Endothelial cell of umbilical vein (primary cell): ENCODE data around the gene BCL7A. TPM values are rescaled to one million over a fixed set of nuclear protein-coding genes. Genes with fewer than 3 reads are reported as not detected.

Source experiments
- BruUV-seq: library from RNA; stranded (reverse); fragments of 400-500 nt; replicated peaks from 2 replicates; lab custom pipeline; 2021; lab: Mats Ljungman, UMichigan
- CTCF ChIA-PET: fragments of 300-600, 350-600 bp; sonication (Branson Sonifier 250); formaldehyde crosslinking; loops from one replicate; lab custom pipeline; 2021; ENCODE audit warnings: antibody characterized with exemption, inconsistent platforms; lab: Charles Lee
- POLR2A ChIA-PET: fragments of 300-600, 350-600 bp; sonication (Branson Sonifier 250); formaldehyde crosslinking; loops from one replicate; lab custom pipeline; 2021; ENCODE audit warnings: antibody characterized with exemption, inconsistent platforms; lab: Charles Lee
- DNase-seq: peaks from one replicate; pipeline ENCODE4 v3.0.0-alpha.2; 2011; ENCODE audit warnings: low read depth, low spot score
- FAIRE-seq: peaks from 2 replicates; lab custom pipeline; 2011; peaks lifted over from hg19 to GRCh38; lab: Jason Lieb, UNC
- H2AFZ ChIP-seq: 2 replicates; pipeline ENCODE4 v1.6.0; 2012; ENCODE audit warnings: low read depth, low read length, control low read depth, inconsistent platforms
- H3K27ac ChIP-seq: 2 replicates; pipeline ENCODE4 v1.5.1; 2011; ENCODE audit warnings: low read depth, mild to moderate bottlenecking, control low read depth, low read length, moderate library complexity; ENCODE audit not compliant: insufficient read depth
- H3K27me3 ChIP-seq, 2 experiments: 2 replicates each; pipeline versions ENCODE4 v1.6.0 to v1.6.1; 2011; ENCODE audit warnings: low read length in 2 of 2, mixed read lengths in 1 of 2; ENCODE audit not compliant: control insufficient read depth in 2 of 2, insufficient read depth in 2 of 2
- H3K36me3 ChIP-seq, 2 experiments: 2 replicates in 1 of 2; 3 replicates in 1 of 2; pipeline ENCODE4 v1.5.1; 2011; ENCODE audit warnings: low read length in 2 of 2, mild to moderate bottlenecking in 1 of 2, moderate library complexity in 1 of 2; ENCODE audit not compliant: control insufficient read depth in 2 of 2, insufficient read depth in 2 of 2; ENCODE audit errors: extremely low read depth in 1 of 2
- H3K4me1 ChIP-seq: 3 replicates; pipeline ENCODE4 v1.5.1; 2011; ENCODE audit warnings: mild to moderate bottlenecking, low read length; ENCODE audit not compliant: control insufficient read depth, insufficient read depth; ENCODE audit errors: extremely low read depth
- H3K4me2 ChIP-seq: 2 replicates; pipeline ENCODE4 v1.6.1; 2011; ENCODE audit warnings: low read length, control low read depth, mixed read lengths; ENCODE audit not compliant: insufficient read depth
- H3K4me3 ChIP-seq, 3 experiments: fragments of 200-600 bp in 1 of 3; sonication (generic), shearing (Covaris generic) in 1 of 3; replicated peaks in 1 of 3; 2 replicates each; pipeline ENCODE4 v1.5.1; 2011 to 2016; ENCODE audit warnings: control low read depth in 3 of 3, low read length in 3 of 3, mild to moderate bottlenecking in 2 of 3, inconsistent platforms in 1 of 3, low read depth in 1 of 3, moderate library complexity in 1 of 3; ENCODE audit not compliant: insufficient read depth in 1 of 3
- H3K79me2 ChIP-seq: 2 replicates; pipeline ENCODE4 v1.6.0; 2012; ENCODE audit warnings: low read length, inconsistent platforms; ENCODE audit not compliant: control insufficient read depth, insufficient read depth
- H3K9ac ChIP-seq: replicated peaks from 2 replicates; pipeline ENCODE3; 2011; ENCODE audit warnings: low read length, control low read depth; ENCODE audit not compliant: insufficient read depth; ENCODE audit errors: extremely low read depth
- H3K9me1 ChIP-seq: replicated peaks from 3 replicates; pipeline ENCODE4 v1.6.0; 2011; ENCODE audit warnings: mild to moderate bottlenecking, low read length; ENCODE audit not compliant: control insufficient read depth, insufficient read depth; ENCODE audit errors: extremely low read depth
- H3K9me3 ChIP-seq: replicated peaks from 2 replicates; pipeline ENCODE4 v1.5.1; 2012; ENCODE audit warnings: low read length, inconsistent platforms; ENCODE audit not compliant: control insufficient read depth, insufficient read depth
- H4K20me1 ChIP-seq: replicated peaks from 2 replicates; pipeline ENCODE3; 2011; ENCODE audit warnings: mild to moderate bottlenecking, low read length; ENCODE audit not compliant: control insufficient read depth, insufficient read depth; ENCODE audit errors: extremely low read depth
- EZH2 ChIP-seq: IDR thresholded peaks from 2 replicates; pipeline ENCODE4 v1.6.1; 2012; ENCODE audit warnings: borderline replicate concordance, low read depth, mild to moderate bottlenecking, moderate library complexity, low read length, inconsistent platforms; ENCODE audit not compliant: severe bottlenecking
- FOS ChIP-seq: IDR thresholded peaks from 2 replicates; pipeline ENCODE4 v1.6.1; 2011; ENCODE audit warnings: mild to moderate bottlenecking, low read length, moderate library complexity, borderline replicate concordance; ENCODE audit not compliant: insufficient read depth
- GATA2 ChIP-seq: IDR thresholded peaks from 2 replicates; pipeline ENCODE4 v1.7.0; 2011; ENCODE audit warnings: low read depth, mild to moderate bottlenecking, moderate library complexity, mixed read lengths, low read length; ENCODE audit not compliant: insufficient read length, insufficient read depth
- JUN ChIP-seq: IDR thresholded peaks from 2 replicates; pipeline ENCODE4 v1.6.1; 2011; ENCODE audit warnings: borderline replicate concordance, low read depth; ENCODE audit not compliant: insufficient read length, insufficient read depth
- MAX ChIP-seq: IDR thresholded peaks from 2 replicates; pipeline ENCODE4 v1.6.1; 2011; ENCODE audit not compliant: insufficient read depth, insufficient read length
- MYC ChIP-seq: IDR thresholded peaks from one replicate; pipeline ENCODE4 v1.6.1; 2011; ENCODE audit warnings: mild to moderate bottlenecking, low read depth, low read length
- POLR2A ChIP-seq: IDR thresholded peaks from 2 replicates; pipeline ENCODE4 v1.6.1; 2012; ENCODE audit warnings: low read depth, mild to moderate bottlenecking, control low read depth, low read length
- POLR2AphosphoS5 ChIP-seq: IDR thresholded peaks from 2 replicates; pipeline ENCODE4 v1.6.1; 2012; ENCODE audit warnings: low read depth, mild to moderate bottlenecking, control low read depth, low read length, moderate library complexity; ENCODE audit not compliant: insufficient read depth
- dilution Hi-C: fragments of 300-500 bp; cut with MboI; formaldehyde crosslinking; loops from one replicate; pipeline ENCODE4 v1.15.0; 2019; ENCODE audit warnings: low sequenced_read_pairs; ENCODE audit not compliant: extremely low pct_ligation_motif_present
- intact Hi-C: fragments of 100-400 bp; cut with micrococcal nuclease; formaldehyde crosslinking; loops from one replicate; pipeline ENCODE4 v1.10.0; 2022
- polyA plus RNA-seq, 4 experiments: library from polyadenylated mRNA; depleted of rRNA in 3 of 4; stranded (reverse) in 3 of 4; unstranded in 1 of 4; fragments of >200 nt; gene quantifications; 2 replicates each; pipeline versions ENCODE4 v1.2.1 to v1.2.3, GENCODE V29; 2011 to 2012; ENCODE audit warnings: missing spikeins in 1 of 4
- total RNA-seq: library from RNA; stranded (reverse); gene quantifications from 2 replicates; pipeline ENCODE4 v1.2.3, GENCODE V29; 2021
- TF ChIP-seq, protein P1 (sequence below), 2 donors: IDR thresholded peaks; 1 replicate in 1 of 2; 2 replicates in 1 of 2; pipeline ENCODE4 v1.5.1; 2011; ENCODE audit warnings: low read length in 2 of 2, mild to moderate bottlenecking in 2 of 2, moderate library complexity in 2 of 2, control low read depth in 1 of 2, inconsistent platforms in 1 of 2, low read depth in 1 of 2; ENCODE audit not compliant: insufficient read depth in 1 of 2; ENCODE audit errors: extremely low read depth in 1 of 2

Gene BCL7A
- total and polyA plus RNA-seq, 2 donors (not counting 3 experiments of a cell fraction or from before 2014, with no cell fraction given) = 9.7 to 11.1 TPM

DNA sequence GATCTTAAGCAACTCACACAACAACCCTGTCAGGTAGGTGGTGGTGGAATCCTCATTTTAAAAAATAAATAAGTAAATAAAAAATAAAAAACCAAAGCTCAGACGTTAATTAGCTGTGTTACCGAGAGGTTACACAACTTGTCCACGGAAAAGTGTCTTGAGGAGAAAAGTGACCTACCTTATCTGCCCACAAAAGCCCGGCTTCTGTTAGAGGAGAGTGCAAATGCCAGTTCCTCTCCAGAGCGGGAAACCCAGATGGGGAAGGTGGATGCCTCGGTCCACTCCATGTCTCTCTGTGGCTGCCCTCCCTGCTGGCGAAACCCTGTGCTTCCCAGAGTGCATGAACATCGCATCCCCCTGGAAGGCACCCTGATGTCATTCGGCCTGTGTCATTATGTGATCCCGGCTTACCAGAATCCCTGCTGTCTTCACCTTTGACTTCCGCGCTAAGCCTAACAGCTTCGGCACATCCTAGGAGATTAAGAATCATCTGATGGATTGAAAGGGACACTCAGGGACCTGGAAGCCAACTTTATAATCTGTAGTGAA lies 63.2 kb downstream of the BCL7A start:
- dilution Hi-C loops (no loop called here), intact Hi-C loops (no loop called here)
- no peaks in the 10 kb centered on the region for H3K9me3 ChIP-seq
- no peak for DNase-seq
- peaks cover 2 to 16% of the 10 kb centered on the region in 2 experiments for H3K36me3 ChIP-seq
- no peak overlapping the region for H3K27ac ChIP-seq
- FAIRE-seq = no peak
- no TSS peak for BruUV-seq
- H4K20me1 ChIP-seq = no peaks in the 10 kb centered on the region
- H3K9me1 ChIP-seq = no peaks in the 10 kb centered on the region
- no peaks in the 10 kb centered on the region for H3K27me3 ChIP-seq
- CTCF ChIA-PET = no interaction called here
- H3K9ac ChIP-seq = no peak overlapping the region
- H3K4me3 ChIP-seq = no peak overlapping the region
- peaks cover 40% of the 10 kb centered on the region for H3K4me1 ChIP-seq
- no peak for TF ChIP-seq POLR2A
- TF ChIP-seq GATA2 = no peak
- no peak for TF ChIP-seq POLR2AphosphoS5
- TF ChIP-seq MAX = no peak
- POLR2A ChIA-PET = interaction anchor here (0.6 kb wide), 1 partner anchor 92 kb away, joined by 4 read pairs; no protein-coding TSS in a partner anchor
- peaks cover 85% of the 10 kb centered on the region for H3K79me2 ChIP-seq
- H2AFZ ChIP-seq = no peak overlapping the region
- no peak overlapping the region for H3K4me2 ChIP-seq

DNA sequence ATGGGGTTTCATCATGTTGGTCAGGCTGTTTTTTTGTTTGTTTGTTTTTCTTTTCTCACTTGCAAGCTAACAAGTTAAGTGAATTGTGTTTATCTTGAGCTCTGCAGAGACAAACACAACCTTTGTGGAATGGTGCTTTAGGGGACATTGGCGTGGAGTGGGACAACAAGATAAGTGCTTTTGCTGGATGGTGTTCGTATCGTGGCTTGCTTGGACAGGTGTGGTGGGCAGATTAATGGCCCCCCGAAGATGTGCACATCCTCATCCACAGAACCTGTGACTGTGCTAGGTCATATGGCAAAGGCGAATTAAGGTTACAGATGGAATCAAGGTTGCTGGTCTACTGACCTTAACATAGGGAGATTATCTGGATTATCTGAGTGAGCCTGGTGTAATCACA lies 63.9 kb downstream of the BCL7A start:
- no peak overlapping the region for H2AFZ ChIP-seq
- TF ChIP-seq EZH2 (no peak), FOS (no peak), POLR2AphosphoS5 (no peak), POLR2A (no peak), JUN (no peak), MYC (no peak), MAX (no peak)
- TF ChIP-seq, protein P1, sequence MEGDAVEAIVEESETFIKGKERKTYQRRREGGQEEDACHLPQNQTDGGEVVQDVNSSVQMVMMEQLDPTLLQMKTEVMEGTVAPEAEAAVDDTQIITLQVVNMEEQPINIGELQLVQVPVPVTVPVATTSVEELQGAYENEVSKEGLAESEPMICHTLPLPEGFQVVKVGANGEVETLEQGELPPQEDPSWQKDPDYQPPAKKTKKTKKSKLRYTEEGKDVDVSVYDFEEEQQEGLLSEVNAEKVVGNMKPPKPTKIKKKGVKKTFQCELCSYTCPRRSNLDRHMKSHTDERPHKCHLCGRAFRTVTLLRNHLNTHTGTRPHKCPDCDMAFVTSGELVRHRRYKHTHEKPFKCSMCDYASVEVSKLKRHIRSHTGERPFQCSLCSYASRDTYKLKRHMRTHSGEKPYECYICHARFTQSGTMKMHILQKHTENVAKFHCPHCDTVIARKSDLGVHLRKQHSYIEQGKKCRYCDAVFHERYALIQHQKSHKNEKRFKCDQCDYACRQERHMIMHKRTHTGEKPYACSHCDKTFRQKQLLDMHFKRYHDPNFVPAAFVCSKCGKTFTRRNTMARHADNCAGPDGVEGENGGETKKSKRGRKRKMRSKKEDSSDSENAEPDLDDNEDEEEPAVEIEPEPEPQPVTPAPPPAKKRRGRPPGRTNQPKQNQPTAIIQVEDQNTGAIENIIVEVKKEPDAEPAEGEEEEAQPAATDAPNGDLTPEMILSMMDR (IDR thresholded peaks at IDR 0.05; ENCODE audit: extremely low read depth in 1 of 2, insufficient read depth in 1 of 2, low read depth in 1 of 2, low read length in 2 of 2) = no peak
- H3K9me3 ChIP-seq = no peaks in the 10 kb centered on the region
- no peak for FAIRE-seq
- no peaks in the 10 kb centered on the region for H4K20me1 ChIP-seq
- no peak overlapping the region for H3K4me2 ChIP-seq
- H3K36me3 ChIP-seq = peaks cover 2 to 16% of the 10 kb centered on the region in 2 experiments
- no peaks in the 10 kb centered on the region for H3K27me3 ChIP-seq
- intact Hi-C loops = no loop called here
- H3K4me3 ChIP-seq = no peak overlapping the region
- CTCF ChIA-PET = interaction anchor here (1.3 kb wide), 1 partner anchor 10 kb away, joined by 3 read pairs; no protein-coding TSS in a partner anchor
- no TSS peak for BruUV-seq
- DNase-seq = no peak
- H3K9me1 ChIP-seq = no peaks in the 10 kb centered on the region
- peaks cover 35% of the 10 kb centered on the region for H3K4me1 ChIP-seq
- POLR2A ChIA-PET = no interaction called here
- H3K79me2 ChIP-seq = peaks cover 82% of the 10 kb centered on the region
- dilution Hi-C loops = no loop called here
- H3K27ac ChIP-seq = no peak overlapping the region
- no peak overlapping the region for H3K9ac ChIP-seq
